K562 (cell line): ENCODE results near the gene FAM9B. TPM values are rescaled to one million over a fixed set of nuclear protein-coding genes. Genes with fewer than 3 reads are reported as not detected.

Source experiments
- ATAC-seq: fragments of 200-7000 bp; cut with Tn5 transposase; 3 replicates; pipeline ENCODE4 v1.9.1; 2020; ENCODE audit warnings: moderate library complexity
- BruUV-seq: library from RNA; stranded (reverse); fragments of 400-500 nt; replicated peaks from 2 replicates; lab custom pipeline; 2021; lab: Mats Ljungman, UMichigan
- CTCF ChIA-PET: fragments of 300-600 bp; formaldehyde crosslinking; extraction: SDS; loops from one replicate; lab custom pipeline; 2021; ENCODE audit warnings: low intra/inter-chr PET ratio; lab: Yijun Ruan, JAX
- POLR2A ChIA-PET: fragments of 300-600, 350-650 bp; sonication (Branson Sonifier 250); formaldehyde crosslinking; extraction: SDS; loops from one replicate; lab custom pipeline; 2021; ENCODE audit warnings: antibody characterized with exemption, inconsistent platforms; lab: Yijun Ruan, JAX
- DNase-seq, 4 experiments: peaks; one replicate each; pipeline versions ENCODE4 v3.0.0 to v3.0.0-alpha.2; 2011 to 2018; ENCODE audit warnings: low spot score in 3 of 4, mixed read lengths in 3 of 4; ENCODE audit errors: extremely low read depth in 1 of 4
- FAIRE-seq: peaks from 2 replicates; lab custom pipeline; 2011; peaks lifted over from hg19 to GRCh38; lab: Jason Lieb, UNC
- H2AFZ ChIP-seq: 2 replicates; pipeline ENCODE4 v1.6.0; 2011; ENCODE audit warnings: low read depth, low read length, control low read depth, inconsistent platforms
- H3K27ac ChIP-seq: fragments of 200-600 bp; 3 replicates; pipeline ENCODE4 v1.8.0; 2011; ENCODE audit warnings: low read depth, mild to moderate bottlenecking, control low read depth, inconsistent platforms, low read length, moderate library complexity, mixed read lengths; ENCODE audit errors: extremely low read depth
- H3K27me3 ChIP-seq, 2 experiments: fragments of 300-600 bp in 1 of 2; 2 replicates in 1 of 2; 3 replicates in 1 of 2; pipeline versions ENCODE4 v1.6.0 to v1.8.0; 2011; ENCODE audit warnings: inconsistent platforms in 2 of 2, low read length in 2 of 2, mild to moderate bottlenecking in 1 of 2, mixed read lengths in 1 of 2, moderate library complexity in 1 of 2; ENCODE audit not compliant: control insufficient read depth in 2 of 2, insufficient read depth in 2 of 2
- H3K36me3 ChIP-seq: fragments of 300-600 bp; 3 replicates; pipeline ENCODE4 v1.8.0; 2011; ENCODE audit warnings: mild to moderate bottlenecking, low read length, inconsistent platforms; ENCODE audit not compliant: control insufficient read depth, insufficient read depth
- H3K4me1 ChIP-seq, 2 experiments: fragments of 200-600 bp in 1 of 2; replicated peaks in 1 of 2; 2 replicates in 1 of 2; 3 replicates in 1 of 2; pipeline versions ENCODE4 v1.5.1 to v1.8.0; 2011; ENCODE audit warnings: inconsistent platforms in 2 of 2, low read length in 2 of 2, mild to moderate bottlenecking in 1 of 2, mixed read lengths in 1 of 2, moderate library complexity in 1 of 2; ENCODE audit not compliant: control insufficient read depth in 2 of 2, insufficient read depth in 2 of 2
- H3K4me2 ChIP-seq: 2 replicates; pipeline ENCODE4 v1.6.1; 2011; ENCODE audit warnings: low read length, control low read depth, inconsistent platforms, mixed read lengths; ENCODE audit not compliant: insufficient read depth
- H3K4me3 ChIP-seq: fragments of 200-600 bp; sonication (generic), shearing (Covaris generic); 2 replicates; pipeline ENCODE4 v1.5.1; 2016; ENCODE audit warnings: control low read depth, inconsistent platforms
- H3K79me2 ChIP-seq: fragments of 200-600 bp; 3 replicates; pipeline ENCODE4 v1.8.0; 2011; ENCODE audit warnings: low read length, inconsistent platforms; ENCODE audit not compliant: control insufficient read depth, insufficient read depth
- H3K9ac ChIP-seq, 2 experiments: 2 replicates each; pipeline versions ENCODE4 v1.6.0 to v1.6.1; 2011; ENCODE audit warnings: low read depth in 2 of 2, low read length in 2 of 2, control low read depth in 1 of 2, inconsistent platforms in 1 of 2, mild to moderate bottlenecking in 1 of 2, mixed read lengths in 1 of 2; ENCODE audit not compliant: insufficient read depth in 1 of 2
- H3K9me1 ChIP-seq: one replicate; pipeline ENCODE4 v1.6.0; 2011; ENCODE audit warnings: inconsistent platforms, mild to moderate bottlenecking, low read length, moderate library complexity; ENCODE audit not compliant: control insufficient read depth, insufficient read depth
- H3K9me3 ChIP-seq: replicated peaks from 2 replicates; pipeline ENCODE4 v1.5.1; 2011; ENCODE audit warnings: low read depth, low read length, inconsistent platforms; ENCODE audit not compliant: control insufficient read depth, insufficient read depth
- H4K20me1 ChIP-seq: replicated peaks from 2 replicates; pipeline ENCODE4 v1.6.1; 2011; ENCODE audit warnings: low read length, inconsistent platforms, mixed read lengths; ENCODE audit not compliant: control insufficient read depth, insufficient read depth
- CTBP1 ChIP-seq: fragments of 450-650 bp; IDR thresholded peaks from 2 replicates; pipeline ENCODE4 v1.6.1; 2016; ENCODE audit warnings: borderline replicate concordance
- GABPA ChIP-seq: fragments of 200-800 bp; sonication (Bioruptor generic); conservative IDR thresholded peaks from 2 replicates; pipeline ENCODE4 v1.6.1; 2016; ENCODE audit warnings: low read depth, missing genetic modification characterization, missing compliant biosample characterization
- PRMT5 ChIP-seq: sonication (generic); formaldehyde crosslinking; IDR thresholded peaks from 2 replicates; pipeline ENCODE4 v1.5.0; 2020; ENCODE audit warnings: missing genetic modification reagents
- PTBP1 ChIP-seq: fragments of 200-400 bp; formaldehyde crosslinking; IDR thresholded peaks from 2 replicates; pipeline ENCODE4 v1.6.1; 2017; ENCODE audit warnings: low read depth, low read length
- SAP30 ChIP-seq: fragments of 200-600 bp; sonication (generic); IDR thresholded peaks from 2 replicates; pipeline ENCODE4 v1.6.1; 2012; ENCODE audit warnings: borderline replicate concordance, low read depth, mild to moderate bottlenecking, moderate library complexity, low read length, control low read depth, inconsistent platforms; ENCODE audit not compliant: insufficient read depth, poor library complexity, severe bottlenecking
- SNRNP70 ChIP-seq: fragments of 200-400 bp; formaldehyde crosslinking; optimal IDR thresholded peaks from 2 replicates; pipeline ENCODE3; 2017; ENCODE audit warnings: low read depth, low read length
- ZNF146 ChIP-seq: IDR thresholded peaks from one replicate; pipeline ENCODE4 v1.6.1; 2018; ENCODE audit warnings: missing compliant biosample characterization; ENCODE audit not compliant: unreplicated experiment
- ZNF696 ChIP-seq: fragments of 250-450 bp; sonication (Bioruptor Pico); conservative IDR thresholded peaks from 2 replicates; pipeline ENCODE4 v1.4.0; 2020; ENCODE audit warnings: mild to moderate bottlenecking, moderate library complexity
- in situ Hi-C: fragments of 300-500 bp; cut with MboI; formaldehyde crosslinking; loops from 4 replicates; pipeline ENCODE4 v1.15.0; 2018; ENCODE audit warnings: inconsistent platforms, mixed read lengths
- intact Hi-C: fragments of 100-400 bp; cut with micrococcal nuclease; formaldehyde crosslinking; loops from 2 replicates; pipeline ENCODE4 v1.14.2; 2022
- polyA plus RNA-seq, 8 experiments: library from polyadenylated mRNA; depleted of rRNA in 4 of 8; stranded (reverse) in 5 of 8; unstranded in 3 of 8; fragments of >200 nt; fragmentation: Nextera tagmentation in 2 of 8; fragmentation: Illumina TruSeq in 1 of 8; extraction: Ambion mirVana in 2 of 8; extraction: Trizol in 1 of 8; gene quantifications; 2 replicates each; pipeline versions ENCODE4 v1.2.1 to v1.2.3, GENCODE V29; 2011 to 2014; ENCODE audit warnings: inconsistent platforms in 1 of 8, missing spikeins in 1 of 8
- total RNA-seq, 7 experiments: library from RNA; depleted of rRNA in 6 of 7; stranded (reverse); fragments of >200 nt in 6 of 7; fragmentation: Illumina TruSeq in 2 of 7; extraction: Trizol in 2 of 7; gene quantifications; 2 replicates each; pipeline versions ENCODE4 v1.2.1 to v1.2.3, GENCODE V29; 2011 to 2021; ENCODE audit warnings: low replicate concordance in 1 of 7
- TF ChIP-seq, protein P1 (sequence below), 3 experiments: fragments of 200-800 bp in 1 of 3; fragments of 250-450 bp in 1 of 3; fragments of 450-650 bp in 1 of 3; sonication (Bioruptor Pico) in 1 of 3; sonication (Bioruptor generic) in 1 of 3; formaldehyde crosslinking in 1 of 3; IDR thresholded peaks; 2 replicates each; pipeline versions ENCODE4 v1.6.1 to v1.8.0; 2016 to 2022; ENCODE audit warnings: mild to moderate bottlenecking in 2 of 3, missing genetic modification characterization in 2 of 3, missing compliant biosample characterization in 1 of 3, moderate library complexity in 1 of 3
- TF ChIP-seq, protein P2 (sequence below): fragments of 450-650 bp; IDR thresholded peaks from 2 replicates; pipeline ENCODE4 v1.6.1; 2018; ENCODE audit not compliant: partially characterized antibody
- TF ChIP-seq, protein P3 (sequence below): fragments of 450-650 bp; conservative IDR thresholded peaks from 2 replicates; pipeline ENCODE4 v1.6.1; 2016; ENCODE audit warnings: missing genetic modification characterization, low read depth, mild to moderate bottlenecking, missing compliant biosample characterization, moderate library complexity
- TF ChIP-seq, protein P4 (sequence below): sonication (generic); formaldehyde crosslinking; IDR thresholded peaks from 2 replicates; pipeline ENCODE4 v1.8.1; 2022; ENCODE audit warnings: missing genetic modification reagents

Gene FAM9B
- total and polyA plus RNA-seq, 9 of the 15 experiments (the other 6 are each of a cell fraction or from before 2014, with no cell fraction given) = 0.53 to 4.6 (median 3.2) TPM

DNA sequence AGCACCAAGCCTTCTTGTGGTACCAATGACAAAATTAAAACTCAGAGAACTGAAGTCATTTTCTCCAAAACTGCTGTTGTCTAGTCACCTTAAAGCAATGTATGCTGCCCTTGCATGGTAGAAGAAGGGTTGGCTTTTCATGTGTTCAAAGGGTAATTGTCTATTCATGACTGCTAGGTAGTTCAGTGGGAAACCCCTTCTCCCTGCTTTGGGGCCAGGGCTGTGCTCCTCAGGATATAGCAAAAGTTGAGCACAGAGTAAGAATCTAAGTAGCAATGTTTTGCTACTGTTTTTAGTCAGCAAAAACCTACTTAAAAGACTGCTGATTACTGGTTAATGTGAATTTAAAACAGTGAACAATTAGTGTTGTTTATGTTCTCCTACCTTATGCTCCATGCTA is 30.8 kb upstream of the FAM9B start:
- no peak overlapping the region for H2AFZ ChIP-seq
- no peak overlapping the region for H3K9ac ChIP-seq
- in situ Hi-C loops (no loop called here), intact Hi-C loops (no loop called here)
- no peaks in the 10 kb centered on the region for H4K20me1 ChIP-seq
- no peak for ATAC-seq
- BruUV-seq = no TSS peak
- no peaks in the 10 kb centered on the region for H3K79me2 ChIP-seq
- no peaks in the 10 kb centered on the region for H3K4me1 ChIP-seq
- no peak for DNase-seq
- no peaks in the 10 kb centered on the region for H3K36me3 ChIP-seq
- H3K4me3 ChIP-seq = no peak overlapping the region
- H3K9me1 ChIP-seq = no peaks in the 10 kb centered on the region
- H3K4me2 ChIP-seq = no peak overlapping the region
- POLR2A ChIA-PET = no interaction called here
- no peaks in the 10 kb centered on the region for H3K9me3 ChIP-seq
- FAIRE-seq = no peak
- H3K27me3 ChIP-seq = no peaks in the 10 kb centered on the region
- CTCF ChIA-PET = no interaction called here
- H3K27ac ChIP-seq = no peak overlapping the region
- no peak for TF ChIP-seq SAP30
- no peak for TF ChIP-seq ZNF146 (CRISPR knock-in tag)
- no peak for TF ChIP-seq ZNF696 (CRISPR knock-in tag)
- TF ChIP-seq, protein P1, sequence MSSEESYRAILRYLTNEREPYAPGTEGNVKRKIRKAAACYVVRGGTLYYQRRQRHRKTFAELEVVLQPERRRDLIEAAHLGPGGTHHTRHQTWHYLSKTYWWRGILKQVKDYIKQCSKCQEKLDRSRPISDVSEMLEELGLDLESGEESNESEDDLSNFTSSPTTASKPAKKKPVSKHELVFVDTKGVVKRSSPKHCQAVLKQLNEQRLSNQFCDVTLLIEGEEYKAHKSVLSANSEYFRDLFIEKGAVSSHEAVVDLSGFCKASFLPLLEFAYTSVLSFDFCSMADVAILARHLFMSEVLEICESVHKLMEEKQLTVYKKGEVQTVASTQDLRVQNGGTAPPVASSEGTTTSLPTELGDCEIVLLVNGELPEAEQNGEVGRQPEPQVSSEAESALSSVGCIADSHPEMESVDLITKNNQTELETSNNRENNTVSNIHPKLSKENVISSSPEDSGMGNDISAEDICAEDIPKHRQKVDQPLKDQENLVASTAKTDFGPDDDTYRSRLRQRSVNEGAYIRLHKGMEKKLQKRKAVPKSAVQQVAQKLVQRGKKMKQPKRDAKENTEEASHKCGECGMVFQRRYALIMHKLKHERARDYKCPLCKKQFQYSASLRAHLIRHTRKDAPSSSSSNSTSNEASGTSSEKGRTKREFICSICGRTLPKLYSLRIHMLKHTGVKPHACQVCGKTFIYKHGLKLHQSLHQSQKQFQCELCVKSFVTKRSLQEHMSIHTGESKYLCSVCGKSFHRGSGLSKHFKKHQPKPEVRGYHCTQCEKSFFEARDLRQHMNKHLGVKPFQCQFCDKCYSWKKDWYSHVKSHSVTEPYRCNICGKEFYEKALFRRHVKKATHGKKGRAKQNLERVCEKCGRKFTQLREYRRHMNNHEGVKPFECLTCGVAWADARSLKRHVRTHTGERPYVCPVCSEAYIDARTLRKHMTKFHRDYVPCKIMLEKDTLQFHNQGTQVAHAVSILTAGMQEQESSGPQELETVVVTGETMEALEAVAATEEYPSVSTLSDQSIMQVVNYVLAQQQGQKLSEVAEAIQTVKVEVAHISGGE (CRISPR knock-in tag; IDR thresholded peaks at IDR 0.05) = no peak
- no peak for TF ChIP-seq SNRNP70
- no peak for TF ChIP-seq PTBP1
- no peak for TF ChIP-seq CTBP1
- TF ChIP-seq, protein P2, sequence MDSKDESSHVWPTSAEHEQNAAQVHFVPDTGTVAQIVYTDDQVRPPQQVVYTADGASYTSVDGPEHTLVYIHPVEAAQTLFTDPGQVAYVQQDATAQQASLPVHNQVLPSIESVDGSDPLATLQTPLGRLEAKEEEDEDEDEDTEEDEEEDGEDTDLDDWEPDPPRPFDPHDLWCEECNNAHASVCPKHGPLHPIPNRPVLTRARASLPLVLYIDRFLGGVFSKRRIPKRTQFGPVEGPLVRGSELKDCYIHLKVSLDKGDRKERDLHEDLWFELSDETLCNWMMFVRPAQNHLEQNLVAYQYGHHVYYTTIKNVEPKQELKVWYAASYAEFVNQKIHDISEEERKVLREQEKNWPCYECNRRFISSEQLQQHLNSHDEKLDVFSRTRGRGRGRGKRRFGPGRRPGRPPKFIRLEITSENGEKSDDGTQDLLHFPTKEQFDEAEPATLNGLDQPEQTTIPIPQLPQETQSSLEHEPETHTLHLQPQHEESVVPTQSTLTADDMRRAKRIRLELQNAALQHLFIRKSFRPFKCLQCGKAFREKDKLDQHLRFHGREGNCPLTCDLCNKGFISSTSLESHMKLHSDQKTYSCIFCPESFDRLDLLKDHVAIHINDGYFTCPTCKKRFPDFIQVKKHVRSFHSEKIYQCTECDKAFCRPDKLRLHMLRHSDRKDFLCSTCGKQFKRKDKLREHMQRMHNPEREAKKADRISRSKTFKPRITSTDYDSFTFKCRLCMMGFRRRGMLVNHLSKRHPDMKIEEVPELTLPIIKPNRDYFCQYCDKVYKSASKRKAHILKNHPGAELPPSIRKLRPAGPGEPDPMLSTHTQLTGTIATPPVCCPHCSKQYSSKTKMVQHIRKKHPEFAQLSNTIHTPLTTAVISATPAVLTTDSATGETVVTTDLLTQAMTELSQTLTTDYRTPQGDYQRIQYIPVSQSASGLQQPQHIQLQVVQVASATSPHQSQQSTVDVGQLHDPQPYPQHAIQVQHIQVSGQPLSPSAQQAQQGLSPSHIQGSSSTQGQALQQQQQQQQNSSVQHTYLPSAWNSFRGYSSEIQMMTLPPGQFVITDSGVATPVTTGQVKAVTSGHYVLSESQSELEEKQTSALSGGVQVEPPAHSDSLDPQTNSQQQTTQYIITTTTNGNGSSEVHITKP = no peak
- no peak for TF ChIP-seq PRMT5 (CRISPR knock-in tag)
- TF ChIP-seq, protein P3, sequence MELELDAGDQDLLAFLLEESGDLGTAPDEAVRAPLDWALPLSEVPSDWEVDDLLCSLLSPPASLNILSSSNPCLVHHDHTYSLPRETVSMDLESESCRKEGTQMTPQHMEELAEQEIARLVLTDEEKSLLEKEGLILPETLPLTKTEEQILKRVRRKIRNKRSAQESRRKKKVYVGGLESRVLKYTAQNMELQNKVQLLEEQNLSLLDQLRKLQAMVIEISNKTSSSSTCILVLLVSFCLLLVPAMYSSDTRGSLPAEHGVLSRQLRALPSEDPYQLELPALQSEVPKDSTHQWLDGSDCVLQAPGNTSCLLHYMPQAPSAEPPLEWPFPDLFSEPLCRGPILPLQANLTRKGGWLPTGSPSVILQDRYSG = no peak
- TF ChIP-seq GABPA (tag) = no peak
- TF ChIP-seq, protein P4, sequence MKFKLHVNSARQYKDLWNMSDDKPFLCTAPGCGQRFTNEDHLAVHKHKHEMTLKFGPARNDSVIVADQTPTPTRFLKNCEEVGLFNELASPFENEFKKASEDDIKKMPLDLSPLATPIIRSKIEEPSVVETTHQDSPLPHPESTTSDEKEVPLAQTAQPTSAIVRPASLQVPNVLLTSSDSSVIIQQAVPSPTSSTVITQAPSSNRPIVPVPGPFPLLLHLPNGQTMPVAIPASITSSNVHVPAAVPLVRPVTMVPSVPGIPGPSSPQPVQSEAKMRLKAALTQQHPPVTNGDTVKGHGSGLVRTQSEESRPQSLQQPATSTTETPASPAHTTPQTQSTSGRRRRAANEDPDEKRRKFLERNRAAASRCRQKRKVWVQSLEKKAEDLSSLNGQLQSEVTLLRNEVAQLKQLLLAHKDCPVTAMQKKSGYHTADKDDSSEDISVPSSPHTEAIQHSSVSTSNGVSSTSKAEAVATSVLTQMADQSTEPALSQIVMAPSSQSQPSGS = no peak
